Upper lobe of left lung (tissue), 4 donors: ENCODE results near the gene FURIN.

Experiments used
- POLR2A ChIP-seq, 4 donors: fragments of 450-650 bp; IDR thresholded peaks; one replicate each; pipeline ENCODE4 v1.5.1; 2016 to 2017; ENCODE audit warnings: antibody characterized with exemption in 4 of 4, mild to moderate bottlenecking in 2 of 4
- POLR2AphosphoS5 ChIP-seq, 2 donors: sonication (generic); formaldehyde crosslinking; IDR thresholded peaks; one replicate each; pipeline ENCODE4 v1.5.1; 2017; ENCODE audit warnings: antibody characterized with exemption in 2 of 2
- TF ChIP-seq, protein P1 (sequence below), 6 experiments: fragments of 450-650 bp in 4 of 6; fragments of 200-600 bp in 2 of 6; sonication (generic) in 2 of 6; IDR thresholded peaks; one replicate each; pipeline ENCODE4 v1.5.1; 2016 to 2019; ENCODE audit warnings: antibody characterized with exemption in 6 of 6

DNA sequence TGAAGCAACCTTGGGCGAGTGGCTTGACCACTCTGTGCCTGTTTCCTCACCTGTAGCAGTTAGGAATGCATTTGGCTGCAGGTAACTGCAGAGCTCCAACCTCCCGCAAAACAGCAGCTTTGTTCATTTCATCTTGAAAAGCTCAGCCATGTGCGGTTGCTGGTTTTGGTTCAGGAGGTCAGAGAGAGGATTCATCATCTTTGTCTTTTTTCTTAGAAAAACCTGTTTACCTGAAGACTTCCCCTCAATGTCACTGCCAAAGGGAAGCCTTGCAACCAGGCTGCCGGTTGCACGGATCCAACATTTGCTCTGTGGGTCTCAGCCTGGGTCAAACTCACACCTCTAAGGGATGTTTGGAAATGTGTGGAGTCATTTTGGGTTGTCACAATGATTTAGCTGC, 16.4 kb upstream of the FURIN start:
- TF ChIP-seq POLR2A (IDR thresholded peaks at IDR 0.05) (no peak), POLR2AphosphoS5 (IDR thresholded peaks at IDR 0.05) (no peak)
- TF ChIP-seq, protein P1, sequence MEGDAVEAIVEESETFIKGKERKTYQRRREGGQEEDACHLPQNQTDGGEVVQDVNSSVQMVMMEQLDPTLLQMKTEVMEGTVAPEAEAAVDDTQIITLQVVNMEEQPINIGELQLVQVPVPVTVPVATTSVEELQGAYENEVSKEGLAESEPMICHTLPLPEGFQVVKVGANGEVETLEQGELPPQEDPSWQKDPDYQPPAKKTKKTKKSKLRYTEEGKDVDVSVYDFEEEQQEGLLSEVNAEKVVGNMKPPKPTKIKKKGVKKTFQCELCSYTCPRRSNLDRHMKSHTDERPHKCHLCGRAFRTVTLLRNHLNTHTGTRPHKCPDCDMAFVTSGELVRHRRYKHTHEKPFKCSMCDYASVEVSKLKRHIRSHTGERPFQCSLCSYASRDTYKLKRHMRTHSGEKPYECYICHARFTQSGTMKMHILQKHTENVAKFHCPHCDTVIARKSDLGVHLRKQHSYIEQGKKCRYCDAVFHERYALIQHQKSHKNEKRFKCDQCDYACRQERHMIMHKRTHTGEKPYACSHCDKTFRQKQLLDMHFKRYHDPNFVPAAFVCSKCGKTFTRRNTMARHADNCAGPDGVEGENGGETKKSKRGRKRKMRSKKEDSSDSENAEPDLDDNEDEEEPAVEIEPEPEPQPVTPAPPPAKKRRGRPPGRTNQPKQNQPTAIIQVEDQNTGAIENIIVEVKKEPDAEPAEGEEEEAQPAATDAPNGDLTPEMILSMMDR (IDR thresholded peaks at IDR 0.05), result no peak
